RWPE2 (cell line): Measurements from ENCODE around the gene PID1.

ENCODE experiments used
- ATAC-seq: fragments of 200-7000 bp; cut with Tn5 transposase; 3 replicates; pipeline ENCODE4 v1.9.1; 2021; ENCODE audit warnings: low read depth
- DNase-seq: peaks from one replicate; pipeline ENCODE4 v3.0.0-alpha.2; 2020; ENCODE audit warnings: low spot score
- H3K27ac ChIP-seq: fragments of 450-650 bp; 2 replicates; pipeline ENCODE4 v1.5.1; 2017; ENCODE audit warnings: mild to moderate bottlenecking; ENCODE audit not compliant: poor library complexity, severe bottlenecking
- H3K27me3 ChIP-seq: fragments of 250-450 bp; sonication (Bioruptor Pico); 2 replicates; pipeline ENCODE4 v1.5.1; 2021; ENCODE audit warnings: mild to moderate bottlenecking, moderate library complexity; ENCODE audit not compliant: insufficient read depth, poor library complexity, severe bottlenecking
- H3K36me3 ChIP-seq: fragments of 250-450 bp; sonication (Bioruptor Pico); 2 replicates; pipeline ENCODE4 v1.5.1; 2020; ENCODE audit warnings: low read depth, mild to moderate bottlenecking, moderate library complexity
- H3K4me1 ChIP-seq: fragments of 250-450 bp; sonication (Bioruptor Pico); 2 replicates; pipeline ENCODE4 v1.5.1; 2021; ENCODE audit warnings: mild to moderate bottlenecking, moderate library complexity; ENCODE audit not compliant: insufficient read depth, poor library complexity, severe bottlenecking
- H3K4me3 ChIP-seq: fragments of 250-450 bp; sonication (Bioruptor Pico); 2 replicates; pipeline ENCODE4 v1.5.1; 2021; ENCODE audit warnings: mild to moderate bottlenecking, moderate library complexity; ENCODE audit not compliant: severe bottlenecking
- H3K9me3 ChIP-seq: fragments of 250-450 bp; sonication (Bioruptor Pico); 2 replicates; pipeline ENCODE4 v1.5.1; 2021; ENCODE audit warnings: mild to moderate bottlenecking, moderate library complexity; ENCODE audit not compliant: severe bottlenecking
- TF ChIP-seq, protein P1 (sequence below): fragments of 450-650 bp; IDR thresholded peaks from one replicate; pipeline ENCODE4 v1.5.1; 2017; ENCODE audit warnings: mild to moderate bottlenecking, moderate library complexity; ENCODE audit not compliant: poor library complexity, severe bottlenecking

Gene PID1

DNA sequence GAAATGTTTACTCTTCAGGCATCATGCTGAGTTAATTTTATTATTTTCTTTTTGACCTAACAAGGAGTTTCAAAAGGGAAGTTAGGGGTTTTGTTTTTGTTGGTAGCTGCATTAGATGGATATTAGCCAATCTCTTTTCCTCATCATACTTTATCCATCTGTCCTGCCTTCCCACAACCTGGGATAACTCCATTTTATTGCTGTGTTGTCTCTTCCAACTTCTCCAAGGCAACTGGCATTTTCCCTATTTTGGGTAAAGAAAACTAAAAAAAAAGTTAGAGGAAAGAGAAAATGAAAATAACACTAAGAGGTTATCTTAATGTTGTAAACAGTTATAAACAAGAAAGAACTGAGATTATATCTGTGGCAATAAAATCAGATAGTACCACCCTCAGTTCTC lies 147.0 kb downstream of the PID1 start:
- Histone ChIP-seq H3K27ac (no peak overlapping the region), H3K4me3 (no peak overlapping the region), H3K9me3 (no peaks in the 10 kb centered on the region), H3K27me3 (no peaks in the 10 kb centered on the region), H3K36me3 (0 out of 2 replicates have a peak, but pooled peaks cover 3% of the 10 kb centered on the region), H3K4me1 (no peaks in the 10 kb centered on the region)
- DNase-seq = no peak
- ATAC-seq = no peak
- TF ChIP-seq, protein P1, sequence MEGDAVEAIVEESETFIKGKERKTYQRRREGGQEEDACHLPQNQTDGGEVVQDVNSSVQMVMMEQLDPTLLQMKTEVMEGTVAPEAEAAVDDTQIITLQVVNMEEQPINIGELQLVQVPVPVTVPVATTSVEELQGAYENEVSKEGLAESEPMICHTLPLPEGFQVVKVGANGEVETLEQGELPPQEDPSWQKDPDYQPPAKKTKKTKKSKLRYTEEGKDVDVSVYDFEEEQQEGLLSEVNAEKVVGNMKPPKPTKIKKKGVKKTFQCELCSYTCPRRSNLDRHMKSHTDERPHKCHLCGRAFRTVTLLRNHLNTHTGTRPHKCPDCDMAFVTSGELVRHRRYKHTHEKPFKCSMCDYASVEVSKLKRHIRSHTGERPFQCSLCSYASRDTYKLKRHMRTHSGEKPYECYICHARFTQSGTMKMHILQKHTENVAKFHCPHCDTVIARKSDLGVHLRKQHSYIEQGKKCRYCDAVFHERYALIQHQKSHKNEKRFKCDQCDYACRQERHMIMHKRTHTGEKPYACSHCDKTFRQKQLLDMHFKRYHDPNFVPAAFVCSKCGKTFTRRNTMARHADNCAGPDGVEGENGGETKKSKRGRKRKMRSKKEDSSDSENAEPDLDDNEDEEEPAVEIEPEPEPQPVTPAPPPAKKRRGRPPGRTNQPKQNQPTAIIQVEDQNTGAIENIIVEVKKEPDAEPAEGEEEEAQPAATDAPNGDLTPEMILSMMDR = no peak

DNA sequence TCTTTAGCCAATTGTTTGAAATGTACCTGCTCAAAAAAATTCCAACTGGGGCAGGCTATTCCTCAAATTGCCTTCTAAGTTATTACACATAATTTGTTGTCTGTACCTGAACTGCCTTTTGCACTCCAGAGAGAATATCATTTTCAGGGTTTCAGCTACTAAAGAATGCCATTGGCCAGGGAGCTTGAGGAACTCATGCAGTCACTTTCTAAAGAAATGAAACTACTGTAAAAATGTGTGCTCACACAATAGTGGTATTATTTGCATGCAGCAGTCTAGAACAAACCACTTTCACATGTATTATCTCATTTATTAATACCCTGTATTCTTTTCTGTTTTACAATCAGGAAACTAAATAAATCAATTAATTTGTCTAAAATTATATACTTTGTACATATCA lies 152.2 kb downstream of the PID1 start:
- Histone ChIP-seq H3K4me1 (no peaks in the 10 kb centered on the region), H3K4me3 (no peak overlapping the region), H3K36me3 (0 out of 2 replicates have a peak, but pooled peaks cover 3% of the 10 kb centered on the region), H3K27ac (no peak overlapping the region), H3K27me3 (no peaks in the 10 kb centered on the region), H3K9me3 (no peaks in the 10 kb centered on the region)
- DNase-seq = no peak
- TF ChIP-seq, protein P1 = no peak
- ATAC-seq = no peak

DNA sequence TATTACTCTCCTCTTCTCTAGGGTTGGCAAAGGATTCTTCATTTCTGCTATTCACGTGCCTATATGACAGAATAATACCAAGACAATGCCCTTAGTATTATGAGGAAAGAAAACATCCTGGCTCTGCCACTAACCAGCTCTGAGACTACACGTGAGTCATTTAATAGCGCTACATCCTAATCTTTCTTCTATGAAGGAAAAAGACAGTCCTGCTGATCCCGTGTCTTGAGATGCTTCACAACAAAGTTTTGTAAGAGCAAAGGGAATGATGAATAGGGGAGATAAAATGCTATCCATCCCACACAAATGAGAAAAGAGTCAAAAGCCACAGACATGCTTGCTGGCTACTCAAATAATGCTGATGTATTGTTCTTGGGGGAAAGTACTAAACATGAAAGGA lies 152.8 kb downstream of the PID1 start:
- Histone ChIP-seq H3K36me3 (no peaks in the 10 kb centered on the region), H3K4me1 (no peaks in the 10 kb centered on the region), H3K27ac (no peak overlapping the region), H3K9me3 (no peaks in the 10 kb centered on the region), H3K27me3 (no peaks in the 10 kb centered on the region), H3K4me3 (no peak overlapping the region)
- TF ChIP-seq, protein P1 = no peak
- DNase-seq = no peak
- ATAC-seq = no peak

DNA sequence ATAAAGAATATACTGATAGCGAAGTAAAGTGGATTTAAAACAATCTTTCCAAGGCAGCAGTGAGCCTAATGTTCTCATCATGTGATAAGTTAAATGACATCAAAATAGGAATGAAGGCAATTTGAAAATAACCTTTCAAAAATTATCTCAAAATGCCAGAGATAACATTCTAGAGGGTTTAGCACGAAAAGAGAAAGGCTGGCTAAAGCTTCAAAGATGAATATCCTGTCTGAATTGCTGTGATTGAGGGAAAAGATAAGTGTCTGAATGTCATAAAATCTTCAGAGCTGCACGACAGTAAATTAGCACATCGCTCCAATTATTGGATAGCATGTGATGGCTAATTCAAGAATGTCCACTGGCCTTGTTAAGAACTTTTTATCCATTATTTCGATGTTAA lies 159.3 kb downstream of the PID1 start:
- no peak for ATAC-seq
- Histone ChIP-seq H3K36me3 (no peaks in the 10 kb centered on the region), H3K9me3 (no peaks in the 10 kb centered on the region), H3K4me1 (no peaks in the 10 kb centered on the region), H3K27me3 (no peaks in the 10 kb centered on the region), H3K4me3 (no peak overlapping the region), H3K27ac (no peak overlapping the region)
- DNase-seq = no peak
- TF ChIP-seq, protein P1 = no peak

GRCh38 chr2:229109195-229109594 lies 161.9 kb downstream of the PID1 start:
- ATAC-seq = no peak
- Histone ChIP-seq H3K27ac (no peak overlapping the region), H3K9me3 (no peaks in the 10 kb centered on the region), H3K36me3 (no peaks in the 10 kb centered on the region), H3K4me3 (no peak overlapping the region), H3K27me3 (no peaks in the 10 kb centered on the region), H3K4me1 (no peaks in the 10 kb centered on the region)
- TF ChIP-seq, protein P1 = no peak
- DNase-seq = no peak
